SH-SY5Y (cell line): ENCODE data around the gene PLEKHD1.

Source experiments
- GATA2 ChIP-seq: IDR thresholded peaks from 2 replicates; pipeline ENCODE4 v1.6.1; 2011; ENCODE audit warnings: mild to moderate bottlenecking, low read depth, low read length
- GATA3 ChIP-seq: IDR thresholded peaks from 2 replicates; pipeline ENCODE4 v1.6.1; 2011; ENCODE audit warnings: low read depth, mild to moderate bottlenecking, low read length, moderate library complexity

- TF ChIP-seq GATA2, result no peak
- TF ChIP-seq GATA3, result no peak
These were observed 26.2 kb upstream of the PLEKHD1 start for GRCh38 chr14:69458350-69458749.
